ENCODE measurements around the gene POLR1F.

The POLR1F gene

DNA sequence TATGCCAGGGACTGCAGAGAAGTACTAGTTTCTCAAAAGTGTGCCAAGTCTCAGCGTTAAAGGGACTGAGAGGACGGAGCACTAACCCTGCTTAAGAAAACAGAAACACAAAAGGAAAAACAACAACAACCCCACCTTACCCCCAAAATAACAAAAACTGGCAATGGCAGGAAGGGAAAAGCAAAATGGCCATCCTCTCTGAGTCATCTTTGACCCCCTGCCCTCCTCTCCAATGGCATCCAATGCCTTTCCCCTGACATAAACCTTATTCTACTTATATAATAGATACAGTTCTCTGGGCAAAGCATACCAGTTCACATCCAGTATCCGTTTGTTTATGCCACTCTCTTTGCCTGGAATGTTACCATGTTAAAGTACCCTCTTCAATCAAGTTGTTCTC lies 1.6 kb downstream of the POLR1F start:
- H3K27ac ChIP-seq (replicated peaks; ENCODE audit: low read length), result no peak overlapping the region
- H3K4ac ChIP-seq (ENCODE audit: low read length), result no peak overlapping the region
- no peak overlapping the region for H2BK12ac ChIP-seq (ENCODE audit: low read length)
- H3K9me3 ChIP-seq (replicated peaks in 1 of 2; ENCODE audit: control insufficient read depth in 2 of 2, insufficient read depth in 1 of 2, low read depth in 1 of 2, low read length in 2 of 2), result peaks cover 0 to 14% of the 10 kb centered on the region in 2 donors
- H2AK5ac ChIP-seq (ENCODE audit: low read depth, low read length), result no peak overlapping the region
- H3K23ac ChIP-seq (ENCODE audit: low read depth, low read length, poor library complexity), result no peak overlapping the region
- H4K8ac ChIP-seq (ENCODE audit: low read depth, low read length), result no peak overlapping the region
- WGBS, 2 donors (ENCODE audit: extremely low coverage in 2 of 2, insufficient read length in 2 of 2, insufficient replicate concordance in 1 of 2), result no CpG with 5 or more reads among the region's 3 CpGs
- no peaks in the 10 kb centered on the region for H3K27me3 ChIP-seq (ENCODE audit: control insufficient read depth in 3 of 3, insufficient read depth in 3 of 3, low read depth in 1 of 3, low read length in 3 of 3)
- no peak overlapping the region for H3K14ac ChIP-seq (ENCODE audit: low read length)
- no peak overlapping the region for H2BK5ac ChIP-seq (ENCODE audit: low read length)
- H3K9ac ChIP-seq (ENCODE audit: low read depth, low read length, poor library complexity), result no peak overlapping the region
- no peak overlapping the region for H2BK120ac ChIP-seq (ENCODE audit: low read depth, low read length)
- H4K91ac ChIP-seq (ENCODE audit: low read depth, low read length, poor library complexity), result no peak overlapping the region
- DNase-seq (ENCODE audit: low spot score), result no peak
- H2AFZ ChIP-seq (ENCODE audit: low read length), result no peak overlapping the region
- H3K4me1 ChIP-seq (ENCODE audit: control insufficient read depth in 2 of 2, insufficient read depth in 1 of 2, low read depth in 1 of 2, low read length in 2 of 2), result peaks cover 2 to 16% of the 10 kb centered on the region in 2 donors
- H3K4me2 ChIP-seq (ENCODE audit: insufficient read depth, low read length, poor library complexity, severe bottlenecking), result no peak overlapping the region
- H3K4me3 ChIP-seq (ENCODE audit: low read length in 2 of 2), result peak overlapping the region in 1 of 2 donors; percentile 85
- H3K36me3 ChIP-seq (replicated peaks in 1 of 2; ENCODE audit: control insufficient read depth in 2 of 2, insufficient read depth in 2 of 2, low read length in 2 of 2), result peaks cover 3 to 19% of the 10 kb centered on the region in 2 donors
- no peak overlapping the region for H2BK15ac ChIP-seq (ENCODE audit: low read length)
- peaks cover 3% of the 10 kb centered on the region for H3K79me1 ChIP-seq (ENCODE audit: low read depth, low read length)
- H3K18ac ChIP-seq (ENCODE audit: low read length), result no peak overlapping the region

DNA sequence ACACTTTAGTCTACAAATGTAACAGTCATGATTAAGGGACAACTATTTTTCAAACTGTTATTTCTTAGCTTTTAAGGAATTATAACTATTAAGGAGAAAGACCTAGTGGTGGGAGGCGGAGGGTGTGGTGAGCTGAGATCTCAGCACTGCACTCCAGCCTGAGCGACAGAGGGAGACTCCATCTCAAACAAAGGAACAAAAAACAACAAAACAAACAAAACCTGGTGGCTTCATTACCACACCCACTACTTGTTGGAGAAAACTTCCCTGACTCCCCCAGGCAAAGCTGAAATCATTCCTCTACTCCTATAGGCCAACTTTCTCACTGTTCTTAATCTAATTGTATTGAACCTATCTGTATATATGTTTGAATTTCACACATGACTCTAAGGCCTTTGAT lies 3.2 kb downstream of the POLR1F start:
- Histone ChIP-seq H4K91ac (ENCODE audit: low read depth, low read length, poor library complexity) (no peak overlapping the region), H3K9ac (ENCODE audit: low read depth, low read length, poor library complexity) (no peak overlapping the region), H3K4me3 (ENCODE audit: low read length in 2 of 2) (no peak overlapping the region), H2AFZ (ENCODE audit: low read length) (no peak overlapping the region), H2BK12ac (ENCODE audit: low read length) (no peak overlapping the region), H2BK5ac (ENCODE audit: low read length) (no peak overlapping the region), H2BK120ac (ENCODE audit: low read depth, low read length) (no peak overlapping the region), H3K4me1 (ENCODE audit: control insufficient read depth in 2 of 2, insufficient read depth in 1 of 2, low read depth in 1 of 2, low read length in 2 of 2) (peaks cover 2 to 16% of the 10 kb centered on the region in 2 donors), H3K27me3 (ENCODE audit: control insufficient read depth in 3 of 3, insufficient read depth in 3 of 3, low read depth in 1 of 3, low read length in 3 of 3) (no peaks in the 10 kb centered on the region), H3K79me1 (ENCODE audit: low read depth, low read length) (peaks cover 3% of the 10 kb centered on the region), H3K23ac (ENCODE audit: low read depth, low read length, poor library complexity) (no peak overlapping the region), H3K9me3 (replicated peaks in 1 of 2; ENCODE audit: control insufficient read depth in 2 of 2, insufficient read depth in 1 of 2, low read depth in 1 of 2, low read length in 2 of 2) (peaks cover 0 to 14% of the 10 kb centered on the region in 2 donors), H3K18ac (ENCODE audit: low read length) (no peak overlapping the region), H3K36me3 (replicated peaks in 1 of 2; ENCODE audit: control insufficient read depth in 2 of 2, insufficient read depth in 2 of 2, low read length in 2 of 2) (peaks cover 3 to 34% of the 10 kb centered on the region in 2 donors), H2AK5ac (ENCODE audit: low read depth, low read length) (no peak overlapping the region), H3K27ac (replicated peaks; ENCODE audit: low read length) (no peak overlapping the region), H4K8ac (ENCODE audit: low read depth, low read length) (no peak overlapping the region), H2BK15ac (ENCODE audit: low read length) (no peak overlapping the region), H3K4me2 (ENCODE audit: insufficient read depth, low read length, poor library complexity, severe bottlenecking) (no peak overlapping the region), H3K4ac (ENCODE audit: low read length) (no peak overlapping the region), H3K14ac (ENCODE audit: low read length) (no peak overlapping the region)
- no CpG with 5 or more reads among the region's 2 CpGs for WGBS, 2 donors (ENCODE audit: extremely low coverage in 2 of 2, insufficient read length in 2 of 2, insufficient replicate concordance in 1 of 2)
- DNase-seq (ENCODE audit: low spot score), result no peak

DNA sequence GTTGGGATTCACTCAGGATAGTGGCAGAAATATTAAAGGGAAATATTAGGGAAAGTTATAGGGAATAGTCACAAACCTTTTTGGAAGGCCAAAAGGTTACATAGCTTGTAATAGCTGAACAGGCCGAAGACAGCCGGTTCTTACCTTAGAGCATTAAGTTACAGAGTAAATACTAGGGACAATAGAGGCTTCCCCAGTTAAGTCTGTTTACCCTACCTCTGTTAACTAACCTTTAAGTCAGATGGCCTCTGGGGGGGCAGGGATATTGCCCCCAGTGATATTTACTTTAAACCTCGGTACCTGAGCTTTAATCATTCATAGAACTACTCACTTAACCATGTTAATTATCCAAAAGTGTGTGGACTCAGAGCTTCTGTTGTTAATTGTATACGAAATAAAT lies 7.4 kb downstream of the POLR1F start:
- no peak overlapping the region for H3K4me3 ChIP-seq (ENCODE audit: low read length in 2 of 2)
- no CpG with 5 or more reads among the region's 4 CpGs for WGBS, 2 donors (ENCODE audit: extremely low coverage in 2 of 2, insufficient read length in 2 of 2, insufficient replicate concordance in 1 of 2)

DNA sequence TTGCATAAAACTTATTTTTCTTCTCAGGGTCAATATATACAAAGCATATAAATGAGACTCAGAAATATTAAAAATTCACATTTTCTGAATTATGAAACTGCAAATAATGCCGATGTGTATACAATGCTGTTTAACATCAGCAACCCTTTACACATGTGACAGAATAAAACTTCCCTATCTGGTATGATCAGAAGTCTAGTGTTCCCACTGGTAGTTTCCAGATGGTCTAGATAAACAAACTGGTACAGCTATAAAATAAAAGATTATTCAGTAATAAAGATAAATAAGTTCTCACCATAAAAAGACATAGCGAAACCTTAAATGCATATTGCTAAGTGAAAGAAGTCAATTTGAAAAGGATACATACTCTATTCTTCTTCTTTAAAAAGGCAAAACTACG lies 7.9 kb downstream of the POLR1F start:
- Histone ChIP-seq H3K27ac (replicated peaks; ENCODE audit: low read length) (no peak overlapping the region), H3K9me3 (replicated peaks in 1 of 2; ENCODE audit: control insufficient read depth in 2 of 2, insufficient read depth in 1 of 2, low read depth in 1 of 2, low read length in 2 of 2) (peaks cover 0 to 14% of the 10 kb centered on the region in 2 donors)
- WGBS, 2 donors (ENCODE audit: extremely low coverage in 2 of 2, insufficient read length in 2 of 2, insufficient replicate concordance in 1 of 2), result no CpG with 5 or more reads among the region's 3 CpGs

More for the DNA sequence above, 7.4 kb downstream of the POLR1F start:
- Histone ChIP-seq H3K9ac (ENCODE audit: low read depth, low read length, poor library complexity) (no peak overlapping the region), H3K9me3 (replicated peaks in 1 of 2; ENCODE audit: control insufficient read depth in 2 of 2, insufficient read depth in 1 of 2, low read depth in 1 of 2, low read length in 2 of 2) (peaks cover 0 to 14% of the 10 kb centered on the region in 2 donors), H2BK120ac (ENCODE audit: low read depth, low read length) (no peak overlapping the region), H3K4me1 (ENCODE audit: control insufficient read depth in 2 of 2, insufficient read depth in 1 of 2, low read depth in 1 of 2, low read length in 2 of 2) (peaks cover 0 to 12% of the 10 kb centered on the region in 2 donors), H3K23ac (ENCODE audit: low read depth, low read length, poor library complexity) (no peak overlapping the region), H2AK5ac (ENCODE audit: low read depth, low read length) (no peak overlapping the region), H4K8ac (ENCODE audit: low read depth, low read length) (no peak overlapping the region), H2BK12ac (ENCODE audit: low read length) (no peak overlapping the region), H3K27me3 (ENCODE audit: control insufficient read depth in 3 of 3, insufficient read depth in 3 of 3, low read depth in 1 of 3, low read length in 3 of 3) (no peaks in the 10 kb centered on the region), H3K79me1 (ENCODE audit: low read depth, low read length) (no peaks in the 10 kb centered on the region), H3K18ac (ENCODE audit: low read length) (no peak overlapping the region), H2AFZ (ENCODE audit: low read length) (no peak overlapping the region), H3K36me3 (replicated peaks in 1 of 2; ENCODE audit: control insufficient read depth in 2 of 2, insufficient read depth in 2 of 2, low read length in 2 of 2) (peaks cover 3 to 73% of the 10 kb centered on the region in 2 donors), H2BK5ac (ENCODE audit: low read length) (no peak overlapping the region), H3K14ac (ENCODE audit: low read length) (no peak overlapping the region), H3K27ac (replicated peaks; ENCODE audit: low read length) (no peak overlapping the region), H4K91ac (ENCODE audit: low read depth, low read length, poor library complexity) (no peak overlapping the region), H2BK15ac (ENCODE audit: low read length) (no peak overlapping the region), H3K4me2 (ENCODE audit: insufficient read depth, low read length, poor library complexity, severe bottlenecking) (no peak overlapping the region), H3K4ac (ENCODE audit: low read length) (no peak overlapping the region)
- DNase-seq (ENCODE audit: low spot score), result no peak

More for the DNA sequence above, 7.9 kb downstream of the POLR1F start:
- Histone ChIP-seq H2AK5ac (ENCODE audit: low read depth, low read length) (no peak overlapping the region), H3K18ac (ENCODE audit: low read length) (no peak overlapping the region), H4K91ac (ENCODE audit: low read depth, low read length, poor library complexity) (no peak overlapping the region), H2BK120ac (ENCODE audit: low read depth, low read length) (no peak overlapping the region), H3K14ac (ENCODE audit: low read length) (no peak overlapping the region), H3K79me1 (ENCODE audit: low read depth, low read length) (no peaks in the 10 kb centered on the region), H3K4me2 (ENCODE audit: insufficient read depth, low read length, poor library complexity, severe bottlenecking) (no peak overlapping the region), H3K4ac (ENCODE audit: low read length) (no peak overlapping the region), H3K36me3 (replicated peaks in 1 of 2; ENCODE audit: control insufficient read depth in 2 of 2, insufficient read depth in 2 of 2, low read length in 2 of 2) (peaks cover 3 to 73% of the 10 kb centered on the region in 2 donors), H2BK15ac (ENCODE audit: low read length) (no peak overlapping the region), H2BK5ac (ENCODE audit: low read length) (no peak overlapping the region), H3K9ac (ENCODE audit: low read depth, low read length, poor library complexity) (no peak overlapping the region), H3K23ac (ENCODE audit: low read depth, low read length, poor library complexity) (no peak overlapping the region), H3K27me3 (ENCODE audit: control insufficient read depth in 3 of 3, insufficient read depth in 3 of 3, low read depth in 1 of 3, low read length in 3 of 3) (no peaks in the 10 kb centered on the region), H3K4me3 (ENCODE audit: low read length in 2 of 2) (no peak overlapping the region), H3K4me1 (ENCODE audit: control insufficient read depth in 2 of 2, insufficient read depth in 1 of 2, low read depth in 1 of 2, low read length in 2 of 2) (peaks cover 0 to 8% of the 10 kb centered on the region in 2 donors), H2AFZ (ENCODE audit: low read length) (no peak overlapping the region), H4K8ac (ENCODE audit: low read depth, low read length) (no peak overlapping the region), H2BK12ac (ENCODE audit: low read length) (no peak overlapping the region)
- no peak for DNase-seq (ENCODE audit: low spot score)
